HG03095 (cell line): ENCODE results near the gene PCDH12.

Experiments used
- ATAC-seq: cut with Tn5 transposase; IDR thresholded peaks from one replicate; pipeline ENCODE4 v1.9.1; 2021; ENCODE audit warnings: moderate library complexity; ENCODE audit not compliant: unreplicated experiment

The PCDH12 gene

DNA sequence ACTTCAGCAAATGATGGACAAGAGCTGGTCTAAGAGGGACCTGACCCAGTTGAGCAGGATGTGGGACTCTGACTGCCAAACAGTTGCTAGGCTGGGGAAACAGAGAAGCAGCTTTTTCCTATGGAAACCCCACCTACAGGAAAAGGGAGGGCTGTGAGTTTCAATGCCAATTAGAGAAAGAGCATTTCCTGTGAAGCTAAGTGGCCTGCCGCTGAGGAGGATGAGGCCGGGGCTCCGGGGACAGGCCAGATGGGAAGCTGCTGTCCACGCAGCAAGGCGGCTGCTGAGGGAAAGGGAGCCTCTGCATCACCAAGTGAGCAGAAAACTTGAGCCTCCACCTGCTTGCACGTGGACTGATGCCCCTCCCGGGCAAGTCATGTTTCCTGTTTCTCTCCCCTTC, at the start of gene PCDH12:
TSS of gene PCDH12 (minus strand) at position 90 of the 400 bp plus-strand sequence. CDS start 351 bp downstream, outside the sequence.
- no peak for ATAC-seq

- ATAC-seq, result no peak
These were observed 49.2 kb upstream of the PCDH12 start for GRCh38 chr5:142007237-142007544.

GRCh38 chr5:142006363-142007236, 48.6 kb upstream of the PCDH12 start:
- ATAC-seq, result no peak

- ATAC-seq, result no peak
These were observed 45.3 kb upstream of the PCDH12 start for GRCh38 chr5:142003266-142003800.

GRCh38 chr5:142000704-142001484, 42.9 kb upstream of the PCDH12 start:
- no peak for ATAC-seq

- ATAC-seq, result no peak
These were observed 42.2 kb upstream of the PCDH12 start for GRCh38 chr5:142000173-142000572.

DNA sequence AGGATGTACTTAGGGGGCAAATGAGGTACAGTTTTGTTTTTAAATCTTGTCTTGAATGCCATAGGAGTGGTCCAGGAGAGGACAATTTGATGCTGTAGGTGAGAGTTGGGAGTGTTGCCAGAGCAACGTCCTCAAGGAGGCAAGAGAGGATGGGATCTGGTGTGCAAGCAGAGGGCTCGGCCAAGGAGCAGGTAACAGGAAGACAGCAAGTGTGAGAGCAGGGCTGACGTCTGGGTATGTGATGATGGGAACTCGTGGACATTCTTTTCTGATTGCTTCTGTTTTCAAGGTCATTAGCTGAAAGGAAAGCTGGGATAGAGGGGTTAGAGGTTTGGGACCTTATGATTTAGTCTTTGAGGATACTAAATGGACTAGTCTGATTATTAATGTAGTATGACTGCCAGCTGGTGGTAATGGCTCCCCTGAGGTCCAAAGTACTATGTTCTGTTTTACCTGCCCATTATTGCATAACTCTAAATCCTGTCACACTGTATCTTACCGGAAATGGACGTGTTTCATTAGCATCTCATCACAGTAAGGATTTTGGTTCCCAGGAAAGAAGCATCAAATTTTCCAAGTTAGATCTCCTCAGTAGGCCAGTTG, 39.5 kb upstream of the PCDH12 start:
- ATAC-seq, result no peak

DNA sequence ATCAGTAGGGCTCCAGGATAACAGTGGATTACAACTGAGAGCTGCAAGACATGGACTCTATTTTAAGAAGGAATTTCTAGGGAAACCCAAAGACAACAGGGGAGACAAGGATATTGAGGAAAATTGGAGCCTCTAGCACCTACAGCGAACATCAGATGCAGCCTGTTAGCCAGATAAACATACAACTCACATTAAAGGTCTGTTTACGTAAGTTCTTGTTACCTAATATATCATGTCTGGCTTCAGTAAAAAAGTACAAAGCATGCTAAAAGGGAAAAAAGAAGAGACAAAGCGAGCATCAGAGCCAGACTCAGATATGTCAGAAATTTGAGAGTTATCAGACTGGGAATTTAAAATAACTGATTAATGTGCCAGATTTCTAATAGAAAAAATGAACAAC, 37.7 kb upstream of the PCDH12 start:
- ATAC-seq, result no peak

DNA sequence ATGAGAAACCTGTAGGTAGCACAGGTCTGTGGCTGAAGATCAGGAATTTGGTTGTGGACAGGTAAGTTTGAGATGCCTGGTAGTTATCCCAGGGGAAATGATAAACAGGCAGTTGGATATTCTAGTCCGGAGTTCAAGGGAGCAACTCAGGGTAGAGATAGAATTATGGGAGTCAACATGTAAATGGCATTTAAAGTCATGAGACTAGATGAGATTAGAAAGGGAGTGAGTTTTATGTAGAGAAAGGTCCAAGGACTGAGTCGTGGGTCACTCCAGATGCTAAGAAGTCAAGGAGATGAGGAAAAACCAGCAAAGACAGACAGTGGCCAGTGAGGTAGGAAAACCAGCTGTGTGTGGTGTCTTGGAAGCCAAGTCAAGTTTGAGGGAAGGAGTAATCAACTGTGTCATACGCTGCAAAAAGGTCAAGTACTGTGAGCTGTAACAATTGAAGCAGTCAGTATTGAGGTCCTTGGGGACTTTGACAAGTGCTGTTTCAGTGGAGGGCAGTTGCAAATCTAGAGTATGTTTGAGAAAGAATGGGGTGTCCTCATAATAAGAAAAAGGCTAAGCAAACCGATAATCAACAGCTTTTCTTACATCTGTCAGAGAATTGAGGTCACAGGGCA, 36.6 kb upstream of the PCDH12 start:
- ATAC-seq, result no peak

- ATAC-seq, result no peak
These were observed 34.5 kb upstream of the PCDH12 start for GRCh38 chr5:141992349-141992963.

- ATAC-seq, result no peak
These were observed 31.7 kb upstream of the PCDH12 start for GRCh38 chr5:141989720-141990119.

DNA sequence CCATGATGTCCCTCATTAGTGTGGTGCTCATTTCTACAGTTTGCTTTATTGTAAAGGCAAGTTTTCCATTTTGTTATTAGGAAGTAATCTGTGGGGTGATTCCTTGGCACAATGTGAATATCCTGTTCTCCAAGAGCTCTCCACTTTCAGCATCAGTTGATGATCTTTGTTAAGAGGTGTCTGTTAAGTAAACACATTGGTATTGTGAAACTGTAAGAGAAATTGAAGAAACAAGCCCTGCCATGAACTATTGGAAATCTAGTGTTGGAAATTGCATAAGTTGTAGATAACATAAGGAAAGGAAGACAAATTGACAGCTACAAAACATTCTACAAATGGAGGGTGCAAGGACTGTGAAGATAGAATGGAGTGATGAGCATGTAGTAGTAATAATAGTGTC, 28.1 kb upstream of the PCDH12 start:
- no peak for ATAC-seq

DNA sequence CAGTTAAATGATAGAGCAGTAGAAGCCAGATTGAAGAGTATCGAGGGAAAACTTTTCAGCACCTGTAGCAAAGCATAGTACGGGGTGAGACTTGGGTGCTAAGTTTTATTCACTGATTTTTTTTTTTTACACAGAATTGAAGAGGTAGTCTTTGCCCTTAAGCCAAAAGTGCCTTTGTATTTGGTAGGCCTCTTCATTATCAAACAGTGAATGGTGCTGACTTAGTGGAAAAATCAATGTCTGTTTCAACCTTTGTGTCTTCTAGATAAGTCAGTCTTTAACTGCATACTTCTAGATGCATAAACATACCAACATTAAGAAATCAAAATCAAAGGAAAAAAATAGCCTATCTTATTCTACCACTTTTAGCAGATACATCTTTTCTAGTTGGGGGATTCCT, 24.6 kb upstream of the PCDH12 start:
- ATAC-seq, result no peak

DNA sequence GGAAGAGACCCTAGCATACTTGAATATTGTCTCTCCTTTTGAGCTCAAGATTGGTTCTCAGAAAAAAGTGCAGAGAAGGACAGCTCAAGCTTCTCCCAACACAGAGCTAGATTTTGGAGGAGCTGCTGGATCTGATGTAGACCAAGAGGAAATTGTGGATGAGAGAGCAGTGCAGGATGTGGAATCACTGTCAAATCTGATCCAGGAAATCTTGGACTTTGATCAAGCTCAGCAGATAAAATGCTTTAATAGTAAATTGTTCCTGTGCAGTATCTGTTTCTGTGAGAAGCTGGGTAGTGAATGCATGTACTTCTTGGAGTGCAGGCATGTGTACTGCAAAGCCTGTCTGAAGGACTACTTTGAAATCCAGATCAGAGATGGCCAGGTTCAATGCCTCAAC, 20.4 kb upstream of the PCDH12 start:
- ATAC-seq, result no peak

GRCh38 chr5:141976176-141976575, 18.2 kb upstream of the PCDH12 start:
- no peak for ATAC-seq

DNA sequence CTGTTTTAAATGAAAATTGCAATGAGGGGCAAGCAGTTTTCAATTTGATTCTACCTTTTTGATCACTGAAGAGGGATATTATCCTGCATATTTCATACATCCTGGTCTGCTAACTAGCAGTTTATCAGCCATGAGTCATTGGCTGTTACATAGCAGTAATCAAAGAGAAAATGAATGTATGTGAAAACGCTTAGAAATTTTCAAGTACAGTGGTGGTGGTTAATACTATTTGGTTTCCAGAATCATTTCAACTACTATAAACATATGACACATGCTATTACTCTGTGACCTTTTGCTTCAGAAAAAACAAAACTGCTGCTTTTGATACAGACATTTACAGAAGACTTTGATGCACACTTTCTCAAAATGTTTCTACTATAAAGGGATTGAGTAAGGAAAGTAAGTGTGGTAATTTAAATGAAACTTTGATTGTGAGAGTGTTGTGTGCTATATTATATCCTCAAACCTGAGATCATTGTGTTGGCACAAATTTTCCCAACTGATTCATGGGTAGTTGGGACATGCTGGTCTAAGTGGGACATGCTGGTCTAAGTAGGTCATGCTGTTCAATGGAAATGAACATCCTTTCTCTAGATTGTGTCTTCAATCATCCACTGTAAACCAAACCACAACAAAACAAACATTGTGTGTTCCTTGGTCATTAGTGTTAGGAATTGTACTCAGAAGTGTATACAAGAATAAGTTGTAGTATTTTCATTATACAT, 16.0 kb upstream of the PCDH12 start:
- ATAC-seq, result no peak

DNA sequence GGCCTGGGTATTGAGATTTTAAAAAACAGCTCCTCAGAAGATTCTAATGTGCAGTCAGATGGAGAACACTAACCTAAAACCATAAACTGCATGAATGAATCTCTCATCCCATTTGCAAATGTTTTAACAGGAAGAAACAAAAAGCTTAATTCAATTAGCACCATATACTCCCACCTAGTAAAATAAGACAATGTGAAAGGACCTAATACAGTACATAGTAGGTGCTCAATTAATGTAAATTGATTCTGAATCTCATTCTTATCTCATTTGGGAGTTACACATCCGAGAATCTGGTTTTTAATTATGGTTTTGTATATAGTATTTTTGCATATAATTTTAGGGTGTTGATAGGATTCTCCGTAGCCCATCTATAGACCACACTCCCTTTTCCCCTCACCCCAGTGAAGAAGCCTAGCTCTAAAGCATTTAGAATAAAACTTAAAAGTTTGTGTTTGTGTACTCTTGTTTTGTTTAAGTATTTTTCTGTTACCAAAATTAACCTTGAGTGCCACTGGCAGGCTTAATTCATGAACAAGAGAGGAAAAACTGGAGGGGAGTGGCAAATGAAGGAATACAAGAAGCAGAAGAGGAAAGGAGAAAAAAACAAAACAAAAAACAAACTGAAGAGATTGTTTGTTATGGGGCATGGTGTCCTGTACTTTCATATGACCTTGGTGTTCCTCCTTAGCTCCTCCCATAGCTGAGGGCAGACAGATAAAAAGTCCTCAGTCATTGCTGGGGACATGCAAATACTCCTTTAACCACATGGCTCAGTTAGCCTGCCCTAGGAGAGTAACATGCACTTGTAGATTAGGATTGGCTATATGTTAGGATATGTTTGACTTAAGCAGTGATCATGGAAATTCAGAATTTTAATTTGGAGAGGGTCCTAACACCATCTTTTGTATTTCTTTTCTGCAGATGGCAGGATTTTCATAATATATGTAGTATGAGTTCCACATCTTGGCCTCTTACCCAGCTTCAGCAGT, 12.1 kb upstream of the PCDH12 start:
- ATAC-seq, result peak; percentile 49

DNA sequence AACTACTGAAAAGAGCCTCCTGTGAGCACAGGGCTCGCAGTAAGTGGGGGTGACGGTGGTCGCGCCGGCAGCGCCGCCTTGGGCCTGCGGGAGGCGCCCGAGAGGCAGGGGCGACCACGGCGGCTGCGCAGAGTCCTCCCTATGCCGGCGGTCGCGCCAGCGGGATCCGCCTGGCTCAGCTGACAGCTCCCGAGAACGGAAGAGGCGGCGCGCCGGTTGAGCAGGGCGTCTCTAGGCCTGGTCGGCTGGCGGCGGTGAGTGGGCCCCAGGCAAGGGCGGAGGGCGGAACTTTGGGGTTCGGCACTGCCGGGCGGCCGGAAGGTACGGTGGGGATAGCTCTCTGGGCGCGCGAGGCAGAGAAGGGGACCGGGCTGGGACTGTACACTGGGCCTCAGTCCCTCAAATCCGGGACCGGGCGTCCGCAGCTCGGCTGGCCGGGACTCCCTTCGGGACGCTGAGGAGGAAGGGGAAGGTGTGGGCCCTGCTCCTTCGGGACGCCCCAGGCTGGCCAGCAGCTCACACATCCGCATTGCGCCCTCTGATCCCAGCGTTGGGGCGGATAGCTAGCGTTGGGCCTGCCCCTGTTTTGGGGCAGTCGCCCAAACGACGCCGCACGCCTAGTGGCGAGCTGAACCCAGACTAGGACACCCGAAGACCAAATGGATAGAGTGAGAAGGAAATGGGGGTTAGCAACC, 11.1 kb upstream of the PCDH12 start, which contains the start of gene RNF14:
TSS of gene RNF14 (plus strand) at position 192 of the 695 bp plus-strand sequence. CDS start 4,484 bp downstream, outside the sequence.
- peak; percentile 89 for ATAC-seq
